ENCODE data around the gene UPF2.
"Not testable (repeated sequence)": the region's sequence is repeated elsewhere in the genome, so short reads cannot be mapped to it uniquely, and the experiment has no call there.

Gene UPF2

DNA sequence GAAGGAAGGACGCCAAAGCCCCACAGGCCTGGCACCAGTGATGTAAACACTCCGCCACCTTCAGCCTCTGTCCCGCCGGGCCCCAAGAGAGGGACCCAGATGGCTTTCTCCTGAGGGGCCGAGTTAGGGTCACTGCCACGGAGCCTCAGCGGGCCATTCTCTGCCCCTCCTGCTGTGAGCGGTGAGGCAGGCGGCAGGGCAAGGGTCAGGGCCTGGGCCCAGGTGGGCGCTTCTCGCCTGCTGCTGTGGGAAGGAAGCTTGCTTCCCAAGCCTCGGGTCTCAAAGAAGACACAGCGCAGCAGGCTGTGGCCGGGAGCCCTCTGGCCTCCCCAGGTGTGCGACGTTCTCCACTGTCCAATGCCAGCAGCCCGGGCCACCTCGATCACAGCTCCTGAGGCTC lies 134.7 kb downstream of the UPF2 start:
- no peak for DNase-seq (ENCODE audit: low spot score)

DNA sequence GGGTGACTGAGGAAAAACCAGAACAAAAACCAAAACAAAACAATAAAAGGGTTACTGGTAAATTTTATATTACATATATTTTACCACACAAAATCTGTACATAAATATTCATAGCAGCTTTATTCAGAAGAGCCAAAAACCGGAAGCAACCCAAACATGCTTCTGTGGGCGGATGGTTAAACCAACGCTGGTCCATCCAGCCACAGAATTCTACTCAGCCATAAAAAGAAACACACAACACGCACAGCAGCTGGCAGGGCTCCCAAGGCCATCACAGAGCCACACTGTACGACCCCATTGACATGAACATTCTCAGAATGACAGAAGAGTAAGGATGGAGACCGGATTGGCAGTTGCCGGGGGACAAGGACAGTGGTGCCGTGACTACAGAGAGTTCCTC lies 135.9 kb downstream of the UPF2 start:
- no peak for DNase-seq (ENCODE audit: low spot score)

DNA sequence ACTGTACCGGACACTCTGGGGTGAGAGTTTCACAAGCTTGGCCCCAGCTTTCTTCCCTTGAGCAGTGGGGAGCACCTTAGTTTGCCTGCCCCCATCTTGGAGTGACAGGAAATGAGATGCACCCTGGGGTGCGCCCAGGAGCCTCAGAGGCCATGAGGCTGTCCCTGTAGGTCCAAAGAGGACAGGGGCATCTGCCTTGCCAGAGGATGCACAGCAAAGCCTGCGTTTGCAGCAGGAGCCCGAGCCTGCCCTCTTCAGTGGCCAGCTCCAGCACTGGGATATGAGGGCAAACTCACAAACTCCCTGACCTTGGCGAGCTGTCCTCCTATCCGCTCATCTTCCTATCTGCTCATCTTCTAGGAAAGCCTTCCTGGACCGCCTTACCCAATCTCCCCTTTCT lies 140.0 kb downstream of the UPF2 start:
- no peak for DNase-seq (ENCODE audit: low spot score)

DNA sequence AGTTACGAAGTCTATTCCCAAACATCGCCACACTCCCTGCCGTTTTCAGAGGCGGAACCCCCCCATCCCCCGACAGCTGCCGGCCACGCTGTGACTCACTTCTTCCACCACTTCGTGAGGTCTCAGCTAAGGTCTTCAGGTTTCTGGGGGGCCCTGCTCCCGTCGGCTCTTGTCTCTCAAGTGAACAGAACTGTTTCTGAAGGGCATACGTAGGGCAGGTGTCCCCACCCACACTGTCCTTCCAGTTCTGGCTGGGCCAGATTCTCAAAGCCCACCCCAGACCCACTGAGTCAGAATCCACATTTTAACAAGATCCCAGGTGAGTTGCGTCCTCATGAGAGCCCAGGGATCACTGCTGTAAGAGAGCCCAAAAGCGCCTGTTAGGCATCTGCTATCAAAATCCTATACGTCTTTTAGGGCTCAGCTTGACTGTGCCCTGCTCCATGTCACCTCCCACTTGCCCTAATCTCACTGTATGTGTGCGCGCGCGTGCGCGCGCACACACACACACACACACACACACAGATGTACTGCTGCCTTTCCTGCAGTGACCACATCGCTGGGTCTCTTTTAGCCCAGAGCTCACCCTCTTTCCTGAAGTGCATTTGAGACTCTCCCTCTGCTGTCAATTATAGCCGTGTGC lies 140.7 kb downstream of the UPF2 start:
- DNase-seq (ENCODE audit: low spot score) = no peak

DNA sequence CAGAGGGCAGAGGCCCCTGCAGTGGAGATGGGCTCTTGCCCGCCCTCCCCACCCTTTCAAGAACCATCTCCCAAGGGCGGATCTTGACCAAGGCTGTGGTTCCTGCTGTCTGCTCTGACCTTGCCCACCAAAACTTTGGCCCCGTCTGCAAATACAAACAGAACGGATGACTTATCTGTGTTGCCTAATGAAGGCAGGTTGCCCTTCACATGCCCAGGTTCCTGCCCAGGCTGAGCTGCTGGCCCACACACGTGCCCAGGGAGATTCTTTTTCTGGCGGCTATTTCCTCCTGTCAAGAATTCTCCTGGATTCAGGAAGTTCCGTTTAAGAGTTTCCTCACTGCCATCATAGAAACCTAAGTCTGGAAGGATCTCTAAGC lies 141.2 kb downstream of the UPF2 start:
- no peak for DNase-seq (ENCODE audit: low spot score)

DNA sequence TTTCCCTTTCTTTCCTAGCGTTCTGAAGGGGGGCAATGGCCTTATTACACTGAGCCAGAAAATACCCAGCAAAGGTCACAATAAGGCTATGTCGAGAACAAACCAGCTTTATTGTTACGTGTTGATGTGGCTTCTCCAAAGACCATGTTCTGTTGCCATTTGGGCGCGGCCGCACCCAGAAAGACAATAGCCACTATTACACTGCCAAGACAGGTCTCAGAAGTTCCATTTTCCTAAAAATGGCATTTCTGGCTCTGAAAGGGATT lies 141.6 kb downstream of the UPF2 start:
- DNase-seq (ENCODE audit: low spot score) = no peak

DNA sequence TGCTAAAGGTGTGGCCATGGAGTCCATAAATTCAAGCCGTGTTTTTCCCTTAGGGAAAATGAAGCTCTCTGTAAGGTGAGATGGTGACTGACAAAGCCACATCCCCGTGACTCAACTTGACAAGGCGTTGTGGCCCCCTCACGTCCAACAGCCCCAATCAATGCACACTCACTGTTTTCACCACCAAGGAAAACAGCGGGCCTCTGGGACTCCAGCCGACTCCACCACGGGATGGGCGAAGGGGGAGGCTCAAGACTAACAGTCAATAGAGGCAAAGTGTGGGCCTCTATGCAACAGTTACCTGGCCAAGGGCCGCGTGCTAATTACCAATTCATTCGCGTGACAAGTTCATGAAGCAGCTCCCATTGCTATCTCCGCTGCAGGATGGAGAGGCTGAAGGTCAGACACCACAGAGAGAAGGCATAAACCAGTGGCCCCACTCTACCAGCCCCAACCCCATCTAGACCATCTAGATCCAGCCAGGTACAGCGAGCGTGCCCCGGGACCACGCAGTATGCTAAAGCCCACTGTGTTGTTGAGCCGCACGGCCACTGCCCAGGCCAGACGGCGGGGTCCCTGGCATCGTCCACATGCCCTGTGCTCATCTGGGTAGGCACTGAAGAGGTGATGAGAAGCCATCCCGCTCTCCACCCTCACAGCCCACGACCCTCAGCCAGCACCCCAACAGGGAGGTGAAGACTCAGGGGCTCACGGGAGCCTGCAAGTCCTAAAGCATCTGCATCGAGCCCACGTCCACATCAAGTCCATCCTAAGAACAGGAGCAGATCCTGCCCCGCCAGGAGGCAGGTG lies 143.3 kb downstream of the UPF2 start:
- DNase-seq (ENCODE audit: low spot score) = no peak

DNA sequence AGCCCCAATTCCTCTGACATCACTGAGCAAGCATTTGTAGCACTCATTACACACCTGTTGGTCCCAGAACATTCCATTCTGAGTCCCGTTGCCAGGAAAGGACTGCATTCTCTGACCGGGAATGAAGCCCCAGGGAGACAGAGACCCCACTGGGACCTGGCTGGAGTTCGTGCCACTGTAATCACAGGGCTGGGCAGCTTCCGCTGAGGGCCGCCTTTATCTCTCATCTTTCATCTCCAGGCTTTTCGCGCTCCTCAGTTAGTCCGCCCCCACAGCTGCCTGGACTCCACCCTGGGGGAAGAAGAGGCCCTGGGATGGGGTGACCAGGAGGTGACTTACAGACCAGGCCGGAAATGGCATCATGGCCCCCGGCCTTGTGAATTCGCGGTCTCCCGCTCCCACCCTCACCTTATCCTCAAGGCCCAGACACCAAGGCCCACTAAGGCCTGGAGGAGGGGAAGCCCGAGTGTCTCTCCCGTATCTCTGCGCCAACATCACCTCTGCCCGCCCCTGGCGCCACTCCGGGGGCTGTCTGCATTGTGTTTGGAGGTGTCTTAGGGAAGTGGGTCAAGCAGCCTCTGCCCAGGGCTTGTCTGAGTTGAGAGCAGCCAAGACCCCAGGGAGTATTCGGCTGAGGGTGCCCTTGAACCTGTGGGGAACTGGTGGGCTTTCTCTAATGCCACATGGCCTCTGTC lies 144.1 kb downstream of the UPF2 start:
- DNase-seq (ENCODE audit: low spot score) = no peak

DNA sequence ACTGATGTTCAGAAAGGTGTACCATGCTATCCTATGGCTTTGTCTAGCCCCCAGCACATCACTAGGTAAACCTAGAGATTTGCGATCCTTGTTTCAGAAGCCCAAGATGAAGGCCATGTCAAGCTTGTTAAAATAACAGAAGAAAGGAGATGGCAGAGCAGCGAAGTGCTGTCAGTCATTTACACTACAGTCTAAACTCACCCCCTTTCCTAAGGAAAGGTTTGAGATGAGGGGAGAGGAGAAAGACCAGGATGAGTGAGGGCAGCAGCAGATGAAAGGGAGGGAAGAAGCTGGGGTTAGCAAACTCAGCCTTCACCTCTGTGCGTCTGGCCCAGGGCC lies 144.6 kb downstream of the UPF2 start:
- DNase-seq (ENCODE audit: low spot score) = no peak

DNA sequence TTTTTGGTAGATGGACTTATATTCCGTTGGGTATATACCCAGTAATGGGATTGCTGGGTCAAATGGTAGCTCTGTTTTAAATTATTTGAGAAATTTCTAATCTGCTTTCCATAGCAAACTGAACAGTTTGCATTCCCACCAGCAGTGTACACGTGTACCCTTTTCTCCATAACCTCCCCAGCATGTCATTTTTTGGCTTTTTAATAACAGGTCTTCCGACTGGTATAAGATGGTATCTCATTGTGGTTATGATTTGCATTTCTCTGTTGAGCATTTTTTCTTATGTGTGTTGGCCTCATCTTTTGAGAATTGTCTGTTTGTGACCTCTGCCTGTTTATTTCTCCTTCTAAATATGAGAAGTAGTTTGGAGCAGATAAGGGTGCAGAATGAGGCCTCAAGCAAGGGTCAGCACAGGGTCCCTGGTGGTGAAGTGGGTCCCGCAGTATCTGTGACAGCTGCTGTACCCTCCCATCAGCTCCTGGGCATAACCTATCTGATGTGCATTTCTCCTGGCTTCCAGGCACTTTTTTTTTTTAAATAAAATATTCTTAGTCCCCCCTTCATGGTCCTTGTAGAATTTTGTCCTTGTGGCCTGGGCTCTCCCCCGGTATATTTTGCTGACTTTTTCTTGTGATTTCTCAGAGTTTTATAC lies 145.9 kb downstream of the UPF2 start:
- no peak for DNase-seq (ENCODE audit: low spot score)

DNA sequence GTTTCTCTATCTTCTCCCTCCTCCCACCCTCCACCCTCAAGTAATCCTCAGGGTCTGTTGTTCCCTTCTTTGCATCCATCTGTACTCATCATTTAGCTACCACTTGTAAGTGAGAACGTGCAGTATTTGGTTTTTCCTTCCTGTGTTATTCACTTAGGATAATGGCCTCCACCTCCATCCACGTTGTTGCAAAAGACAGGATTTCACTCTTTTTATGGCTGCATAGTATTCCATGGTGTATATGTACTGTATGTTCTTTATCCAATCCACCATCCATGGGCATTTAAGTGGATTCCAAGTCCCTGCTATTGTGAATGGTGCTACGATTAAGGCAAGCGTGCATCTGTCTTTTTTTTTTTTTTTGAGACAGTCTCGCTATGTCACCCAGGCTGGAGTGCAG lies 147.0 kb downstream of the UPF2 start:
- no peak for DNase-seq (ENCODE audit: low spot score)

DNA sequence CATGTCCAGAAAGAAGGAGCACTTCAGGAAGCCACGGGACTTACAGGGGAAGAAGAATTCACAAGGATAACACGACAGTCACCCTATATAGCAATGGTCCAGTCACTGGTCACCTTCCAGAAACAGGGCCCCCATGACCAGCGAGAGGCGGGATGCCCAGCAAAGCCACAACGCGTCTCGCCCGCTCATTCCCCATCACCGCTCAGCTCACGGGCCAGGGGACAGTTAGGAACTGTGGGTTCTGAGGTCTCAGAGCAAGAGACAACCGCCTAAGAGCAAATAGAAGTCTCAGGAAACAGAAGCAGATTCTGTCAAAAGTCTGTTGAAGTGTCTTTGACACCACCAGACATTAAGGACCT lies 147.5 kb downstream of the UPF2 start:
- DNase-seq (ENCODE audit: low spot score) = peak; percentile 6

DNA sequence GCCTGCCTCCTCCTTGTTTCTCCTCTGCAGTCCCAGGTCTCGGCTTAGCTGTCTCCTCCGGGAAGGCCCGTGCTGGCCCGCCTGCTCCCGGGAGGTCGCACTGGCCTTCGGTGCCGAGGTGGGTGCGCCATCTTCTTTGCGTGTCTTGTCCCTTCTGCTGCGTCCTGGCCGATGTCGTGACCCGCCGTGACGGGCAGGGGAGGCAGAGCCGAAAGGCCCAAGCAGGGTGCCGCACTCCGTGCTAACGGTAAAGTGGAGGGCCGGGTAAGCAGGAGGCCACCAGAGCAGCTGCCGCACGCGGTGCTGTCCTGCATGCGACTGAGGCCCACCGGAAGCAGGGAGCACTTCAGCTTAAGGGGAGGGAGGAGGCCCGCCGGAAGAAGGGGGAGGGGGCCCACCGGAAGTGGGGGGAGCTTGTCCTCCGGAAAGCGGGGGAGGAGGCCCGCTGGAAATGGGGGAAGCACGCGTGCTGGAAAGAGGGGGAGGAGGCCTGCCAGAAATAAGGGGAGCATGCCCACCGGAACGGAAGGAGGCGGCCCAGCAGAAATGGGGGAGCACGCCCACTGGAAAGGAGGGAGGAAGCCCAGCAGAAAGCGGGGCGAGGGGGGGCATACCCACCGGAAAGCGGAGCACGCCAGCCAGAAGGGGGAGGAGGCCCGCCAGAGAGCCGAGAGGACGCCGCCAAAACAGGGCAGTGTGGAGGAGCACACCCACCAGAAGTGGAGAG lies 148.1 kb downstream of the UPF2 start:
- DNase-seq (ENCODE audit: low spot score) = no peak

DNA sequence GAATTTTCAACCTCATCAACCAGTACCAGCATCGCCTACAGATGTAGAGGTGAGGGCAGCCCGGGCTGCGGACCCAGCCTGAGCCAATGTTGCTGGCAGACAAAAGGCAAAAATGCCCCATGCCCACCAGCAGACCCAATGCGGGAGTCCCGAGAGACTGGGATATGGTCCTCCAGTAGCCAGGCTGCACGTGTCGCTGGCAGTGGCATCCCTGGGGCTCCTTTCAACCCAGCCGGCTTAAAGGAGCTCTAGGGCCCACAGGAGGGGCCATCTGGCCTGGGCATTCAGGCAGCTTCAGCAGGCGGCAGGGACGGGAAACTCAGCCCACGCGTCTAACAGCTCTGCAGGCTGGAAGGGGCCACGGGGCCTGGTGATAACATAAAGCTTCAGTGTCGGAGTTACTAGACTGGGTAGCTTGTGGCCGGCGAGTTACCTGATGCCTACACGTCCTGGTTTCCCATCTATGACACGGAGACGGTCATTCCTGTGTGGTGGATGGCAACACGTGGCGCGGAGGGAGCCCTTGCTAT lies 148.8 kb downstream of the UPF2 start:
- DNase-seq (ENCODE audit: low spot score) = no peak

DNA sequence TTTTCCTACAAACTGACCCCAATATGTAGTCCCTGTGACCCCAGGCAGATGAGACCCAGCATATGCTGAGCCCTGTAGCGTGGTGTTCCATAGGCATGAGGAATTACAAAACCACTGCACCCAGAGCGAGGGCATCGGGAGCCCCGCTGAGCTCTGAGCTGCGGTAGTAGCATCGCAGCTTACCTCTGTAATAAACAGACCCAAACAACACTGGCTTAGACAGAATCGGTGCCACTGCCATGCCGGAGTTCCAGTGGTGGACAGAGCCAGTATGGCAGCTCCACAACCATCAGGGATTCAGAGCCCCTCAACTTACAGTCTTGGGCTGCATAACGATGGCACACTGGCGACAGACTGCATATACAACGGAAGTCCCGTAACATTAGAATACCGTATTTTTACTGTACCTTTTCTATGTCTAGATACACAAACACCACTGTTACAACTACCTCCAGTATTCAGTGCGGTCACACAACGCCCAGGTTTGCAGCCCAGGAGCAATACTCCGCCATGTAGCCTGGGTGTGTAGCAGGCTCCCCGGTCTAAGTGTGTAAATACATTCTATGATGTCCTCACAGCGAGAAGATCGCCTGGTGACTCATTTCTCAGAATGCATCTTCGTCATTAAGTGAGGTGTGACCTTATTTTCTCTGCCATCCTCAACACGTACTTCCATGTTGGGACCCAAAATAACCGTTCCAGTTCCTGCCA lies 150.7 kb downstream of the UPF2 start:
- DNase-seq (ENCODE audit: low spot score) = no peak

DNA sequence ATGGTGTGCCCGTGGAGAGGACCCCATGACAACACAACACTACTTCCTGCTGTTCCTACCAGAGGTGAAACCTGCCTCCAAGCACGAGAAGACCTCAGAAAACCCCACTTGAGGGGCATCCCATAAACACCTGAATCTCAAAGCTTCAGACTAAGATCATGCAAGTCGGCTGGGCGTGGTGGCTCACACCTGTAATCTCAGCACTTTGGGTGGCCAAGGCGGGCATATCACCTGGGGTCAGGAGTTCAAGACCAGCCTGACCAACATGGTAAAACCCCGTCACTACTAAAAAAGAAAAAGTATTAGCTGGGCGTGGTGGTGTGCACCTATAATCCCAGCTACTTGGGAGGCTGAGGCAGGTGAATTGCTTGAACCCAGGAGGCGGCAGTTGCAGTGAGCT lies 153.3 kb downstream of the UPF2 start:
- not testable (repeated sequence) for DNase-seq (ENCODE audit: low spot score)

DNA sequence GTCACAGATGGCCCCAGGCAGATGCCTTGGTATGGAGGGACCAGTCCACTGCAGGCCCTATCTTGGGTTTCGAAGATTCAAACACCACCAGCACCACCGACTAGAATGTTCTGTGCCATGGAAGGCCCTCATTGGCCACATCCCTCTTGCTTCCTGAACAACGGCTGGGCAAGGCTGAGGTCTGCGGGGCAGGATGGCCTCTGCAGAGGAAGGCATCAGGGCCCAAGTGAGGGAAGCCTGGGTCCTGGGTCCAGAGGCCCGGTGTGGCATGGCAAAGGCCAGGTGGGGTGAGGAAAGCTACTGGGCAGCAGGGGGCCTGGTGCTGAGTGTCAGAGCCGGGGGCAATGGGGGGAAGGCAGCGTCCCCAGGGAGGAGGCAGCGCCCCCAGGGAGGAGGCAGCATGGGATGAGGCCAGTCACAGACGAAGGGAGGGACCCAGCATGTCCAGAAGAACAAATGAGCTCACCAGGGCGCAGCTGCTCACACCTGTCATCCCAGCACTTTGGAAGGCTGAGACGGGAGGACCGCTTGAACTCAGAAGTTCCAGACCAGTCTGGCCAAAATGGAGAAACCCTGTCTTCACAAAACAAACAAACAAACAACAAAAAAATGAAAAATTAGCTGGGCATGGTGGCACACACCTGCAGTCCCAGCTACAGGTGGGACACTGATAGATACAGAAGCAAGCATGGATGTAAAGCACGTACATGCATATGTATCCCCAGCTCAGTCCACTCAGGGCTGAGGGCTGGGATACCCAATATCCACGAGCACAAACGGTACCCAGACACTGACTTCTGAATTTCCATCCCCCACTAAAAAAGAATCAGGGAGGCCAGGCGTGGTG lies 155.0 kb downstream of the UPF2 start:
- no peak for DNase-seq (ENCODE audit: low spot score)

DNA sequence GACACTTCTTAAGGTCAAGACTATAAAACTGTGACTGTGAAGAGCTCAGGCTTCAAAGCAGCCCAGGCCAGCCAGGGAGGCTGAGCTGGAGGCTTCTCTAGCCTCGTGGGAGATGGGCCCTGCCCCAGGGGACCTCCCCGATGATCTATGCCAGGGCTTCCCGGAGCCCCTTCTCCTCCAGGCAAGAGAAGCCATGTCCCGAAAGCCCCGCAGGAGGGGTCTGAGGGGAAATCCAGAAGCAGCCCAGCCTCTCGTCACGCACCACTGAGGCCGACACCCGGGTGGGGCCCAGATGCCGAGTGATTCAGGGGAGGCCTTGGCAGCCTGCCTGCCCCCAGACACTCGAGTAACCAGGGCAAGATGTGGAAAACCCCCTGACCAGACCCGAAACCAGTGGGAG lies 155.8 kb downstream of the UPF2 start:
- DNase-seq (ENCODE audit: low spot score) = no peak

DNA sequence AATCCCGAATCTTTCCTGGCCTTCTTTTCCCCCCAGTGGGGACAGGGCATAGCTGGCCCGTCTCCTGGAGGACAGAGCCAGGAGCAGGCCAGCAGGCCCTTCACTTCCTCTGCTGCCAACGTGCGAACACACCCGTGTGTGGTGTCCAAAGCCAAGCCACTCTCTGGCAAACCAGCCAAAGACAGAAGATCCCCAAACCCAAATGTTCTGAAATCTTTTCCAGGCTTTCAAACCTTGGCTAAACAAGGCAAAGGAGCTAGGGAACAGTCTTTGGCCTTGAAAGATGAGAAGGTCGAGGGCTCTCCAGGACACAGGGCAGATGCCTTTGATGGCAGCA lies 156.5 kb downstream of the UPF2 start:
- DNase-seq (ENCODE audit: low spot score) = no peak

DNA sequence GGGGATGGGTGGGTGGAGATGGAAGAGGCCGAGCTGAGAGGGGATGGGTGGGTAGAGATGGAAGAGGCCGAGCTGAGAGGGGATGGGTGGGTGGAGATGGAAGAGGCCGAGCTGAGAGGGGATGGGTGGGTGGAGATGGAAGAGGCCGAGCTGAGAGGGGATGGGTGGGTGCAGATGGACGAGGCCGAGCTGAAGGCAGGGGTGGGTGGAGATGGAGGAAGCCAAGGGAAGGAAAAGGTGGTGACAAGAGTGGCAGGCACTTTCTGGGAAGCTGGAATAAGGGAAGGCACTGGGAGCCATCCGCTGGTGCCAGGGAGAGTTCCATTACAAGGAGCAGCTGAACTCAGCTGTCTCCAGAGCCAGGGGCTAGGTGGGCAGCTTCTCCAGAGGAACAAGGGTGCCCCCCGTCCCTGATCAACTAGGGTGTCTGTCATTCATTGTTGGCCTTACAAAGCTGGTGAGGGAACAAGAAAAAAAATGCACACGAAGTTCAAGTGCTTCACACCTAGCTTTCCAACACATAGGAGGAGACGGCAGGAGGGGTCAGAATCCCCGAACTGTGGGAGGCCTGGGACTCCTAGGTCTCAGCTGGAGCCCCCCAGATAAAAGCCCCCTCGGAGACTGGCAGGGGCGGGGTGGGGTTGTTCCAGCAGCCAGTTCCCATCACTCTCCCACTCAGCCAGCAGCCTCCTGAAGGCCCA lies 157.0 kb downstream of the UPF2 start:
- DNase-seq (ENCODE audit: low spot score) = no peak
